Cardiac muscle cell (in vitro differentiated cells and primary cell): Measurements from ENCODE around the gene TCFL5. TPM values are rescaled to one million over a fixed set of nuclear protein-coding genes. Genes with fewer than 3 reads are reported as not detected.
A peak's percentile ranks its signal among the peaks of the same experiment; 100 is the strongest.

ENCODE experiments used
- DNase-seq, 2 donors: peaks; one replicate each; pipeline versions ENCODE4 v3.0.0 to v3.0.0-alpha.2; 2010 to 2017; ENCODE audit warnings: low read depth in 1 of 2, low spot score in 1 of 2
- H3K27ac ChIP-seq: fragments of 200-600 bp; sonication (generic); 2 replicates; pipeline ENCODE4 v1.5.1; 2016
- H3K27me3 ChIP-seq: fragments of 200-600 bp; sonication (generic); 2 replicates; pipeline ENCODE4 v1.6.0; 2016; ENCODE audit warnings: control low read depth
- H3K36me3 ChIP-seq: fragments of 200-600 bp; sonication (generic); 2 replicates; pipeline ENCODE4 v1.5.1; 2016; ENCODE audit warnings: control low read depth
- H3K4me1 ChIP-seq: fragments of 200-600 bp; sonication (generic); 2 replicates; pipeline ENCODE4 v1.8.1; 2017; ENCODE audit warnings: low read depth, mild to moderate bottlenecking, mixed run types
- H3K4me3 ChIP-seq: fragments of 200-600 bp; sonication (generic); 2 replicates; pipeline ENCODE4 v1.5.1; 2016; ENCODE audit warnings: mild to moderate bottlenecking
- H3K9me3 ChIP-seq: fragments of 200-600 bp; sonication (generic); 2 replicates; pipeline ENCODE4 v1.5.1; 2017; ENCODE audit warnings: low read depth, mild to moderate bottlenecking, control low read depth
- polyA plus RNA-seq: library from polyadenylated mRNA; unstranded; fragments of >200 nt; fragmentation: Nextera tagmentation; extraction: Ambion mirVana; gene quantifications from 2 replicates; pipeline ENCODE4 v1.2.1, GENCODE V29; 2016
- total RNA-seq: library from RNA; depleted of rRNA; stranded (reverse); fragments of >200 nt; gene quantifications from 2 replicates; pipeline ENCODE4 v1.2.3, GENCODE V29; 2016
- TF ChIP-seq, protein P1 (sequence below): IDR thresholded peaks from 2 replicates; pipeline ENCODE4 v1.5.1; 2012; ENCODE audit warnings: low read depth, mild to moderate bottlenecking, low read length

TCFL5 gene
- total and polyA plus RNA-seq, 2 experiments from 2014 or later: 6.6 to 8.1 TPM

DNA sequence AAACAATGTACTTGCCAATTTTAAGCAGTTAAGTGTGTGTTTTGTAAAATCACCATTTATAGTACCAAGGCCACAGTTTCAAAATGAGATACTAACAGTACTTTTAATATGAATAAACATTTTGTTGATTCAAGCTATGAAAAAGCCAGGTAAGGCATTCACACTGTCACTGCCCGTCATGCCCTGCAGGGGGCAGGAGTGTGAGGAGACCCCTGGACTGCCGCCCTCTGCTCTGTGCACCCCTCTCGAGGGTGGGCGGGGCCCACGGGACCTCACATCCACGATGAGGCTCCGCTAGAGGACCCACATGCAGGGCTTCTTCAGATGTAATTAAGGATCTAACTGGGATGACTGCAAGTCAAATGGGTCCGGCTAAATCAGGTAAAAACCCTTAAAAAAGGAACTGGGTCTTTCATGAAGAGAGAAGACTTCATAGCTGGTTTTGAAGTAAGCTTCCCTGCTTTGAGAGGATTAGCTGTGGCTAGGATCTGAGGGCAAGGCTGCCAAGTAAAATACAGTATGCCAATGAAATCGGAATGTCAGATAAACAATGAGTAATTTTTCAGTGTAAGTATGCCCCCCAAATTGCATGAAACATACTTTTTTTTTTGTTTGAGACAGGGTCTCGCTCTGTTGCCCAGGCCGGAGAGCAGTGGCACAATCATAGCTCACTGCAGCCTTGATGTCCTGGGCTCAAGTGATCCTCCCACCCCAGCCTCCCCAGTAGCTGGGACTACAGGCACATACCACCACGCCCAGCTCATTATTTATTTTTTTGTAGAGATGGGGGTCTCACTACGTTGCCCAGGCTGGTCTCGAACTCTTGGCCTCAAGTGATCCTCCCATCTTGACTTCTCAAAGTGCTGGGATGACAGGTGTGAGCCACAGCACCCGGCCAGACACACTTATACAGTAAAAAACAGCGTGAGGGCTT, 46.0 kb upstream of the TCFL5 start:
- no peak overlapping the region for H3K27ac ChIP-seq
- DNase-seq: peak in 1 of 2 donors; percentile 30
- H3K9me3 ChIP-seq: no peaks in the 10 kb centered on the region
- H3K36me3 ChIP-seq: peaks cover 84% of the 10 kb centered on the region
- no peak overlapping the region for H3K4me3 ChIP-seq
- TF ChIP-seq, protein P1, sequence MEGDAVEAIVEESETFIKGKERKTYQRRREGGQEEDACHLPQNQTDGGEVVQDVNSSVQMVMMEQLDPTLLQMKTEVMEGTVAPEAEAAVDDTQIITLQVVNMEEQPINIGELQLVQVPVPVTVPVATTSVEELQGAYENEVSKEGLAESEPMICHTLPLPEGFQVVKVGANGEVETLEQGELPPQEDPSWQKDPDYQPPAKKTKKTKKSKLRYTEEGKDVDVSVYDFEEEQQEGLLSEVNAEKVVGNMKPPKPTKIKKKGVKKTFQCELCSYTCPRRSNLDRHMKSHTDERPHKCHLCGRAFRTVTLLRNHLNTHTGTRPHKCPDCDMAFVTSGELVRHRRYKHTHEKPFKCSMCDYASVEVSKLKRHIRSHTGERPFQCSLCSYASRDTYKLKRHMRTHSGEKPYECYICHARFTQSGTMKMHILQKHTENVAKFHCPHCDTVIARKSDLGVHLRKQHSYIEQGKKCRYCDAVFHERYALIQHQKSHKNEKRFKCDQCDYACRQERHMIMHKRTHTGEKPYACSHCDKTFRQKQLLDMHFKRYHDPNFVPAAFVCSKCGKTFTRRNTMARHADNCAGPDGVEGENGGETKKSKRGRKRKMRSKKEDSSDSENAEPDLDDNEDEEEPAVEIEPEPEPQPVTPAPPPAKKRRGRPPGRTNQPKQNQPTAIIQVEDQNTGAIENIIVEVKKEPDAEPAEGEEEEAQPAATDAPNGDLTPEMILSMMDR: peak; percentile 46
- H3K27me3 ChIP-seq: no peaks in the 10 kb centered on the region
- H3K4me1 ChIP-seq: no peaks in the 10 kb centered on the region

DNA sequence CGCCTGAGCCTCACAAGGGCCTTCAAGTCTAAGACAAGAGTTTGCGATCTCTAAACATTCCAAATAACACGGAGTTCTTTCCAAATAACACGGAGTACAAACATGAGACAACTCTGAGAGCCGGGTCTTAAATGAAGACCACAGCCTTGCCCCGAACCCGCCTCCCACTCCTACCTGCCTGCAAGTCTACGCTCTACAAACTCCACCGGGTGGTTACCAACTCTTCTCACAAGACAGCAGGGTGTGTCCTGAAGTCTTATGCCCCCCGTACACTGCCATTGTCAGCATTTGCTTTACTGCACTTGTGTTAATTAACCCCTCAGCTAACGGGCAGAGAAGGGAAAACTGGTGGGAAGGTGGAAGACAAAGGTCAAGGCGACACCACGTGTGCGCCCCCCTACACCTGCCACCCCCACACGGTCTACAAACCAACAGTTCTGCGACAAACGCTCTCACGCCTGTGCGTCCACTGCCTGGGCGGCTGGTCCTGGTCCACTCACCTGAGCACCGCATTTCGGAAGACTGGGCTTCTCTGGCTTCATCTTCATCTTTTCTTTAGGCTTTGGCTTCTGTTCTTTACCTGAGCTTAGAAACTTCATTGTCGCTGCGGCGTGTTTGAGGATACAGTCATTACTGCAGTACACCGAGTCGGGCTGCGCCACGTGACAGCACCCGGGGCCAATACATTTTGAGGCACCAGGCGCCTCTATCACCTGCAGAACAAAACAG, 45.2 kb upstream of the TCFL5 start:
- Histone ChIP-seq H3K27me3 (no peaks in the 10 kb centered on the region), H3K4me1 (no peaks in the 10 kb centered on the region), H3K36me3 (peaks cover 86% of the 10 kb centered on the region), H3K9me3 (no peaks in the 10 kb centered on the region), H3K4me3 (no peak overlapping the region), H3K27ac (no peak overlapping the region)
- DNase-seq: no peak
- TF ChIP-seq, protein P1: no peak

DNA sequence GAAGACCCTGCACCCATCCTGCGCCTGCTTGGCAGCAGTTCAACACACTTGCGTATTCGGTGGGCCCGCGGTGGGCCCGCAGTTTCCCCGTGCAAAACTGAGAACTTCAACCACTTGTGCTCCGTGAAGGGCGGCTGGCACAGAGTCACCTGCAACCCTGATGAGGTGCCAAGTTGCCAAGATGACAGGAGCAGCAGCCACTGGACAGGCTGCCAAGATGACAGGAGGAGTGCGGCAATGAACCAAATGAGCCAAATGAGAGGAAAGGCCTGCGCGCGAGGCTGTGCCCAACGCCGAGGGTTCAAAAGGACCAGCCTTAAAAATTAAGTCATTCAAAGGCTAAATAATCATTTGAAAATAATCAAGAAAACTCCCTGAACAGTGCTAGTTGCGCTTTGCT, 44.6 kb upstream of the TCFL5 start:
- no peak for DNase-seq
- TF ChIP-seq, protein P1: no peak
- Histone ChIP-seq H3K27me3 (no peaks in the 10 kb centered on the region), H3K27ac (no peak overlapping the region), H3K9me3 (no peaks in the 10 kb centered on the region), H3K36me3 (peaks cover 92% of the 10 kb centered on the region), H3K4me3 (no peak overlapping the region), H3K4me1 (no peaks in the 10 kb centered on the region)

DNA sequence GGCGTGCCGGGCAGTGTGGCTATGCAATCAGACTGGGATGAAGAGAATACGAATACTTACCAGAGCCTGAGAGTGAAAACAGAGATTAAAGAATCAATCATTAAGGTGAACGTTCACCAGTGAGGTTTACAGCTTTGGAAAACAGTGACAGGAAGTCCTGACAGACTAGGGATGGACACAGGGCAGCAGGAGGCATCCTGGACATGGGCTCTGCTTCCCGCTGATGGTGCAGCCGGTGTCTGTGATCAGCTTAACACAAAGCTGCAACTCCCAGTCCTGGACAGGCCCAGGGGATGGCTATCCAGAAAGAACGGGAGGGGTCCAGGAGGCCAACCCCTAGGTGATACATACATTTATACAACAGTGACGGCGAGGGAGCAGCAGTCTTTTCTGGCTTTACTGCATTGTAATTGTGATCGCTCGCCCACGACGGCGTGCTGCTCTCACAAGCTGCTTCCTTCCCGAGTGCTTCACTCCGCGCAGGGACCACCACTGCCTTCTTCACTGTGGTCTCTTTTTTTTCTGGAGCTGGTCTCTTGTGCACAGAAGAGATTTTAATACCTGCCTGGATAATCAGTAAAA, 44.0 kb upstream of the TCFL5 start:
- H3K36me3 ChIP-seq: peaks cover 88% of the 10 kb centered on the region
- no peak overlapping the region for H3K27ac ChIP-seq
- H3K9me3 ChIP-seq: no peaks in the 10 kb centered on the region

More for the DNA sequence above, 44.0 kb upstream of the TCFL5 start:
- H3K4me3 ChIP-seq: no peak overlapping the region
- H3K27me3 ChIP-seq: no peaks in the 10 kb centered on the region
- TF ChIP-seq, protein P1: no peak
- DNase-seq: no peak
- no peaks in the 10 kb centered on the region for H3K4me1 ChIP-seq
